CD14-positive monocyte (primary cell): ENCODE data around the gene CACNA1H. TPM values are rescaled to one million over a fixed set of nuclear protein-coding genes. Genes with fewer than 3 reads are reported as not detected.
A peak's percentile ranks its signal among the peaks of the same experiment; 100 is the strongest.
"Not testable (repeated sequence)": the region's sequence is repeated elsewhere in the genome, so short reads cannot be mapped to it uniquely, and the experiment has no call there.

ENCODE experiments used
- DNase-seq, 3 donors: peaks; one replicate each; pipeline ENCODE4 v3.0.0-alpha.2; 2011 to 2022
- H2AFZ ChIP-seq: 2 replicates; pipeline ENCODE4 v1.6.0; 2012; ENCODE audit warnings: mild to moderate bottlenecking, low read depth, low read length, inconsistent platforms; ENCODE audit not compliant: insufficient read depth, poor library complexity, severe bottlenecking
- H3K27ac ChIP-seq, 2 donors: 1 replicate in 1 of 2; 2 replicates in 1 of 2; pipeline ENCODE4 v1.5.1; 2012 to 2013; ENCODE audit warnings: low read length in 2 of 2, control low read depth in 1 of 2, inconsistent platforms in 1 of 2, low read depth in 1 of 2, mild to moderate bottlenecking in 1 of 2
- H3K27me3 ChIP-seq, 2 donors: one replicate each; pipeline versions ENCODE4 v1.6.0 to v1.6.1; 2011 to 2013; ENCODE audit warnings: low read length in 2 of 2; ENCODE audit not compliant: control insufficient read depth in 2 of 2, insufficient read depth in 2 of 2
- H3K36me3 ChIP-seq, 2 donors: replicated peaks in 1 of 2; 1 replicate in 1 of 2; 2 replicates in 1 of 2; pipeline versions ENCODE4 v1.5.1 to v1.6.1; 2012 to 2013; ENCODE audit warnings: low read length in 2 of 2, control low read depth in 1 of 2, inconsistent platforms in 1 of 2, mild to moderate bottlenecking in 1 of 2; ENCODE audit not compliant: insufficient read depth in 2 of 2, control insufficient read depth in 1 of 2
- H3K4me1 ChIP-seq, 2 donors: 1 replicate in 1 of 2; 2 replicates in 1 of 2; pipeline versions ENCODE4 v1.5.1 to v1.6.1; 2012 to 2013; ENCODE audit warnings: low read length in 2 of 2, control low read depth in 1 of 2, inconsistent platforms in 1 of 2, mild to moderate bottlenecking in 1 of 2, moderate library complexity in 1 of 2; ENCODE audit not compliant: insufficient read depth in 2 of 2, control insufficient read depth in 1 of 2
- H3K4me2 ChIP-seq: replicated peaks from 2 replicates; pipeline ENCODE3; 2012; ENCODE audit warnings: low read length, moderate library complexity, mild to moderate bottlenecking; ENCODE audit not compliant: poor library complexity, severe bottlenecking; ENCODE audit errors: extremely low read depth
- H3K4me3 ChIP-seq, 3 experiments: fragments of 200-600 bp in 1 of 3; sonication (generic) in 1 of 3; replicated peaks in 1 of 3; 1 replicate in 2 of 3; 2 replicates in 1 of 3; pipeline ENCODE4 v1.5.1; 2011 to 2013; ENCODE audit warnings: low read length in 3 of 3, mild to moderate bottlenecking in 3 of 3, control low read depth in 2 of 3, low read depth in 2 of 3, inconsistent platforms in 1 of 3, moderate library complexity in 1 of 3
- H3K79me2 ChIP-seq: 2 replicates; pipeline ENCODE4 v1.6.0; 2012; ENCODE audit warnings: mild to moderate bottlenecking, control low read depth, inconsistent platforms, low read length, moderate library complexity; ENCODE audit not compliant: insufficient read depth
- H3K9ac ChIP-seq: 2 replicates; pipeline ENCODE4 v1.6.0; 2017; ENCODE audit warnings: low read length, mild to moderate bottlenecking; ENCODE audit not compliant: insufficient read depth, poor library complexity, severe bottlenecking
- H3K9me3 ChIP-seq, 2 donors: replicated peaks in 1 of 2; 1 replicate in 1 of 2; 2 replicates in 1 of 2; pipeline versions ENCODE4 v1.5.1 to v1.6.1; 2012 to 2013; ENCODE audit warnings: low read length in 2 of 2, control low read depth in 1 of 2; ENCODE audit not compliant: control insufficient read depth in 1 of 2, insufficient read depth in 1 of 2
- H4K20me1 ChIP-seq: 2 replicates; pipeline ENCODE4 v1.6.0; 2012; ENCODE audit warnings: mild to moderate bottlenecking, low read length, control low read depth, moderate library complexity; ENCODE audit not compliant: insufficient read depth
- H3K27ac Mint-ChIP-seq, 7 donors: one replicate each; pipeline ENCODE4 v1.8.0; 2020; ENCODE audit warnings: mild to moderate bottlenecking in 7 of 7, mixed read lengths in 7 of 7, moderate library complexity in 6 of 7, inconsistent platforms in 2 of 7
- H3K27me3 Mint-ChIP-seq, 3 donors: one replicate each; pipeline ENCODE4 v1.8.0; 2021 to 2022; ENCODE audit warnings: low read depth in 3 of 3, mild to moderate bottlenecking in 3 of 3, mixed read lengths in 3 of 3, moderate library complexity in 3 of 3, inconsistent platforms in 1 of 3
- H3K36me3 Mint-ChIP-seq, 2 donors: one replicate each; pipeline ENCODE4 v1.8.0; 2020; ENCODE audit warnings: mixed read lengths in 2 of 2, inconsistent platforms in 1 of 2, mild to moderate bottlenecking in 1 of 2
- H3K4me1 Mint-ChIP-seq: one replicate; pipeline ENCODE4 v1.8.0; 2020; ENCODE audit warnings: mild to moderate bottlenecking, mixed read lengths
- H3K4me3 Mint-ChIP-seq, 2 donors: one replicate each; pipeline ENCODE4 v1.8.0; 2020; ENCODE audit warnings: mild to moderate bottlenecking in 2 of 2, mixed read lengths in 2 of 2, moderate library complexity in 1 of 2
- H3K9me3 Mint-ChIP-seq, 7 donors: one replicate each; pipeline ENCODE4 v1.8.0; 2020 to 2022; ENCODE audit warnings: mixed read lengths in 7 of 7, mild to moderate bottlenecking in 6 of 7, moderate library complexity in 6 of 7, inconsistent platforms in 2 of 7
- CTCF ChIP-seq: fragments of 200-600 bp; IDR thresholded peaks from one replicate; pipeline ENCODE4 v1.8.0; 2022; ENCODE audit warnings: antibody characterized with exemption, mild to moderate bottlenecking
- WGBS: methylation state at CpG from one replicate; pipeline ENCODE4 v1.1.5; 2013; ENCODE audit warnings: missing lambda C conversion rate; ENCODE audit not compliant: insufficient coverage; 5-methylcytosine and 5-hydroxymethylcytosine counted together
- intact Hi-C, 2 donors: fragments of 100-400 bp; cut with micrococcal nuclease; formaldehyde crosslinking; loops; one replicate each; pipeline versions ENCODE4 v1.15.0 to v1.15.1; 2023
- polyA plus RNA-seq, 3 donors: library from polyadenylated mRNA; depleted of rRNA in 1 of 3; unstranded in 2 of 3; stranded (reverse) in 1 of 3; fragments of 300-500 nt in 2 of 3; fragments of >200 nt in 1 of 3; fragmentation: Illumina TruSeq in 2 of 3; gene quantifications; 1 replicate in 2 of 3; 2 replicates in 1 of 3; pipeline ENCODE4 v1.2.3, GENCODE V29; 2012 to 2021

CACNA1H gene
- polyA plus RNA-seq, 3 donors, result not detected

GRCh38 chr16:1197237-1197866 is 44.4 kb downstream of the CACNA1H start:
- intact Hi-C loops, result no loop called here
- no peak for TF ChIP-seq CTCF
- H3K36me3 ChIP-seq, result no peaks in the 10 kb centered on the region
- H3K27me3 ChIP-seq, result no peaks in the 10 kb centered on the region
- no peak overlapping the region for H2AFZ ChIP-seq
- Mint-ChIP-seq H3K4me1 (no peaks in the 10 kb centered on the region), H3K27ac (peak overlapping the region in 1 of 7 donors; percentile 59), H3K4me3 (no peak overlapping the region), H3K36me3 (no peaks in the 10 kb centered on the region), H3K27me3 (peaks cover 2 to 7% (median 4%) of the 10 kb centered on the region in 3 donors), H3K9me3 (peaks cover 0 to 17% (median 9%) of the 10 kb centered on the region in 7 donors)
- no peak for DNase-seq
- no peaks in the 10 kb centered on the region for H3K79me2 ChIP-seq
- WGBS, result 86% methylated on average over 16 of the region's 19 CpGs
- no peaks in the 10 kb centered on the region for H4K20me1 ChIP-seq
- no peak overlapping the region for H3K9ac ChIP-seq
- H3K4me3 ChIP-seq, result no peak overlapping the region
- H3K4me2 ChIP-seq, result no peak overlapping the region
- H3K4me1 ChIP-seq, result no peaks in the 10 kb centered on the region
- H3K9me3 ChIP-seq, result peaks cover 0 to 6% of the 10 kb centered on the region in 2 donors
- no peak overlapping the region for H3K27ac ChIP-seq

- Histone ChIP-seq H3K36me3 (no peaks in the 10 kb centered on the region), H3K9me3 (peaks cover 0 to 6% of the 10 kb centered on the region in 2 donors), H3K4me1 (no peaks in the 10 kb centered on the region), H3K27ac (no peak overlapping the region), H4K20me1 (no peaks in the 10 kb centered on the region), H3K9ac (no peak overlapping the region), H3K79me2 (no peaks in the 10 kb centered on the region), H3K27me3 (no peaks in the 10 kb centered on the region), H3K4me2 (no peak overlapping the region), H3K4me3 (no peak overlapping the region), H2AFZ (no peak overlapping the region)
- Mint-ChIP-seq H3K27me3 (peaks cover 2 to 5% (median 4%) of the 10 kb centered on the region in 3 donors), H3K4me3 (no peak overlapping the region), H3K27ac (no peak overlapping the region), H3K36me3 (no peaks in the 10 kb centered on the region), H3K4me1 (no peaks in the 10 kb centered on the region), H3K9me3 (peaks cover 2 to 17% (median 9%) of the 10 kb centered on the region in 7 donors)
- DNase-seq, result no peak
- 94% methylated on average over 12 of the region's 18 CpGs for WGBS
- TF ChIP-seq CTCF, result no peak
- intact Hi-C loops, result no loop called here
Observed at GRCh38 chr16:1198194-1198593, 45.3 kb downstream of the CACNA1H start.

- H3K4me3 ChIP-seq, H3K27me3 ChIP-seq, H3K27ac Mint-ChIP-seq, H3K4me1 ChIP-seq, H4K20me1 ChIP-seq, H2AFZ ChIP-seq, H3K27ac ChIP-seq, H3K36me3 ChIP-seq, H3K36me3 Mint-ChIP-seq, H3K27me3 Mint-ChIP-seq, H3K4me2 ChIP-seq, H3K9ac ChIP-seq, H3K9me3 ChIP-seq, intact Hi-C loops, H3K79me2 ChIP-seq, DNase-seq, H3K4me3 Mint-ChIP-seq, H3K4me1 Mint-ChIP-seq: not testable (repeated sequence)
- WGBS, result 94% methylated on average over 13 of the region's 44 CpGs
- peaks cover 2 to 17% (median 9%) of the 10 kb centered on the region in 7 donors for H3K9me3 Mint-ChIP-seq
Observed at GRCh38 chr16:1198671-1199346, 45.9 kb downstream of the CACNA1H start.
